GM21529 (cell line): ENCODE data around the gene P3H4.
"Not testable (repeated sequence)": the region's sequence is repeated elsewhere in the genome, so short reads cannot be mapped to it uniquely, and the experiment has no call there.

Experiments used
- ATAC-seq: cut with Tn5 transposase; IDR thresholded peaks from one replicate; pipeline ENCODE4 v1.9.1; 2021; ENCODE audit not compliant: unreplicated experiment

Gene P3H4

GRCh38 chr17:41794540-41794975, 17.2 kb downstream of the P3H4 start:
- ATAC-seq, result no peak

GRCh38 chr17:41793784-41794539, 17.8 kb downstream of the P3H4 start:
- ATAC-seq, result no peak

DNA sequence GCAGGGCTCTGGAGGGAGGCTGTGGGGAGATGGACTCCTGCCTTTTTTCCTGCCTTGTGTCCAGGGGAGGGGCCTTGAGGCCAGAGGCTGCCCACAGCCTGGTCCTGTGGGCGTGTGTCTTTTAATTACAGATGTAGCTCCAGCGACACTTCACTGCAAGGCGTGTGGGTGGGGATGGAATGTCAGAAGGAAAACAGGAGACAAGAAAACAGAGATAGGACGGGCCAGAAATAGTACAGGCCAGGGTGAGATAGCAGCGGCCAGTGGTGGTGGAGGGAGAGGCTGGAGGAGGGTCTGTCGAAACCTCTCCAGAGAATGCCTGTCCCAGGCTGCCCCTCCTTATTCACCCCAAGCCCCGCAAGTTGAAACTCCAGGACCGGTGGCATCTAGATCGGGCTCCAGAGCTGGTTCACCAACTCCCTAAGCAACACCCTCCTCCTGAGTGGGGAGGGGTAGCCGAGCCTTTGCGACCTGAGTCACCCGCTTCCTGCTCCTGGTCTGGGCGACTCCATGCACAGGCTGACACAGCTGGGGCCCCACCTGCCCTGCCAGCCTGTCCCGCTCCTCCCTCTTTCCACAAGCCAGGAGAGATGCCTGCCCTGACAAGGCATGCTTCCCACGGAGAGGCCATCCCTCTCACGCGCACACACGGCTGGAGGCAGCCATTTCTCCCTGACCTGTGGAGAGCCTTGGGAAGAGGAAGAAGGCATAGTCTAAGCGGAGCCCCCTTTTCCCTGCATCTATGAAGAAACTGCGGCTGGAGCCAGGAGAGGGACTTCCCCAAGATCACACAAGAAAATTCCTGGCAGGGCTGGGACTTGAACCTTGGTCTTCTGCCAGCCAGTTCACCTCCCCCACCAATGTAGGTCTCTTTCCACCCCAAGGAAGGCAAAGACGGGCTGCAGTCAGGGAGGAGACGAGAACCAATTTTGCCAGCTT, 18.6 kb downstream of the P3H4 start:
- no peak for ATAC-seq

GRCh38 chr17:41787021-41787418, 24.7 kb downstream of the P3H4 start:
- ATAC-seq, result no peak

- ATAC-seq, result peak; percentile 92
Observed at GRCh38 chr17:41786227-41787020, 25.3 kb downstream of the P3H4 start, which contains the start of gene JUP. TSS of gene JUP (minus strand) at chr17:41786711. CDS start at chr17:41771854, 14,857 bp downstream.

- ATAC-seq, result no peak
Observed at GRCh38 chr17:41785859-41786226, 25.9 kb downstream of the P3H4 start.

- ATAC-seq, result no peak
Observed at GRCh38 chr17:41785091-41785858, 26.5 kb downstream of the P3H4 start.

DNA sequence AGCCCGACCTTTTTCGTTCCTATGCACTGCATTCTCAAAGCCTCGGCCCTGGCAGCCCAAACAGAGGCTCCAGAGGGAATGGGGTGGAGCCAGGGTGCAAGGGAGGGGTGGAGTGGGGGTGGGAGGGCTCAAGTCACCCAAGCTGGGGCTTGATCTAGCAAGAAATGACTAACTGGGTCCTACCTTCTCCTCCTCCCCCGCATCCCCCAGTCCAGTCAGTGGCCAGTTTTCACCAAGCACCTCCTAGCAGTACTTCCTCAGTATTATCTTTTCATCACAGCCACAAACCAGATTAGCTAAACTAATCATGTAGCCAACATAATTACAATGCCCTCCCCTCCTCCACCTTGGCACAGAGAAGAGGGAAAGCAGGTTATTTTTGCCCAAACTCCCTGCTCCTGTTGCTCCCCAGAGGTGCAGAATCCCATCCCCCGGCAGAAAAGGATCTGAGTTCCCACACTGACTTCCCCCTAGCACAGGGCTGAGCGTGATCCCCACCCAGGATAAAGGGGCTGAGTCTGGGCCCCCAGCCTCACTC, 27.5 kb downstream of the P3H4 start:
- no peak for ATAC-seq

GRCh38 chr17:41782142-41782541, 29.6 kb downstream of the P3H4 start:
- ATAC-seq, result no peak

DNA sequence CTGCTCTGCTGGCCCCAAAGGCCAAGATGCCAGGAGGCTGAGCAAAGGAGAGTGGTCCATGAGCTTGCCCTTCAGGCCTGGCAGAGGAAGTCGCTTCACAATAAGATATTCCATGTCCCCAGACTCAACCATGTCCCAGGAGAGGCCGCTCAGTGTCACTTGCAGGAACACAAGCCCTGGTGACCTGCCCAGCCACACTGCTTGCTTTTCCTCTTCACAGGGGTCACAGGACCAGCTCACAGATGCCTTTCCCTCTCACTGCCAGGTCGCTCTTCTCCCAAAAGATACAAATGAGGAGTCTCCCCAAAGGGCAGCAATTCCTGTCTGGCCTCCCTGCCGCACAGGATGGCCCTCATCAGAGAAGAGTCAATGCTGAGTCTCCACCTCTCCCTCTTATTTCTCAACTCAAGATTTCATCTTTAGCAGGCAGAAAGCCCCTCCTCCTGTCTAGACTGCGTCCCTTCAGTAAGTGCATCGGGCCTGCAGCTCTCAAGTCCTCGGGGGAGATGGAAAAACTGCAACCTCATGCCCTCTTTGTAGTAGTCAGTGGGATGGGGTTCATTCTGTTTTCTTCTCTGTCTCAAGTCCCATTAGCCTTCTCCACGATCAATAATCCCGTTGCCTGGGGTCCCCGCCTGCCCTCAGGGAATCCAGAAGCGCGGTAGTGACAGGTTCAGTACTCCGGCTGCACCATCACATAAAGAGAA, 30.2 kb downstream of the P3H4 start:
- no peak for ATAC-seq

DNA sequence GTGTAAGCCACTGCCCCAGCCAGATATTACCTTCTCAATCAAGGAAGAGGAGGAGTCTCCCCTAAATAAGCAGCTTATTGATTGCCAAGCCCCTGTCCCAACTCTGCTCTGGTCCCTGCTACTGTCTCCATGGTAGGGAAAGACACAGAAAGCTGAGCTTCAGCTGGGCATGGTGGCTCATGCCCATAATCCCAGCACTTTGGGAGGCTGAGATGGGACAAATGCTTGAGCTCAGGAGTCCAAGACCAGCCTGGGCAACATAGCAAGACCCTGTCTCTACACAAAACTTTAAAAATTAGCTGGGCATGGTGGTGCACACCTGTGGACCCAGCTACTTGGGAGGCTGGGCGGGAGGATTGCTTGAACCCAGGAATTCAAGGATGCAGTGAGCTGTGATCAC, 31.8 kb downstream of the P3H4 start:
- no peak for ATAC-seq

DNA sequence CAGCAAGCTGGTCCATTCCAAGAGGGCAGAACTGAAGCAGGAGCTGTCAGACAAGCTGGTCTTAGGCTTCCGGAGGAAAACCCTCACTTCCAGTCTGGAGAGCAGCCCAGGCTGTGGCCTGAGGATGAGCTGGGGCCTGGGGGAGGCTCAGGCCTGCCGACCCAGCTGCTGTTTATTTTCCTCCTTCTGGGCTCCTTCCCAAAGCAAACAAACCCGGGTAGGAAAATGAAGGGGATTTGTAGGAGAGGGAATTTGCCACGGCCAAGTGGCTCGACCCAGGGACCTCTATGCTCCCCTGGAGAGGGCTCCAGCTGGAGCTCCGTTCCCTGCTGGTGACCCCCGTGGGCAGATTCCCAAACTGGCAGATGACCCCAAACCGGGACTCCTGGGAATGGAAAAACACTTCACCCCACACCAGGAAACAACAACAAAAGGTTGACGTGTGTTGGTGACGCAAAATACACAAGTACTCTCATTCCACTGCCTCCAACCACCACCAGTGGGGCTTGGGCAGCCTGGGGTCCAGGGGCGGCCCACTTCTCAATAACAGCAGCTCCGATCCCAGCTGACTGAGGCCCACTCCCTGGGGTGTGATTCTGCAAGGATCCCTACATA, 34.1 kb downstream of the P3H4 start:
- ATAC-seq, result no peak

- no peak for ATAC-seq
Observed at GRCh38 chr17:41777157-41777573, 34.6 kb downstream of the P3H4 start.

DNA sequence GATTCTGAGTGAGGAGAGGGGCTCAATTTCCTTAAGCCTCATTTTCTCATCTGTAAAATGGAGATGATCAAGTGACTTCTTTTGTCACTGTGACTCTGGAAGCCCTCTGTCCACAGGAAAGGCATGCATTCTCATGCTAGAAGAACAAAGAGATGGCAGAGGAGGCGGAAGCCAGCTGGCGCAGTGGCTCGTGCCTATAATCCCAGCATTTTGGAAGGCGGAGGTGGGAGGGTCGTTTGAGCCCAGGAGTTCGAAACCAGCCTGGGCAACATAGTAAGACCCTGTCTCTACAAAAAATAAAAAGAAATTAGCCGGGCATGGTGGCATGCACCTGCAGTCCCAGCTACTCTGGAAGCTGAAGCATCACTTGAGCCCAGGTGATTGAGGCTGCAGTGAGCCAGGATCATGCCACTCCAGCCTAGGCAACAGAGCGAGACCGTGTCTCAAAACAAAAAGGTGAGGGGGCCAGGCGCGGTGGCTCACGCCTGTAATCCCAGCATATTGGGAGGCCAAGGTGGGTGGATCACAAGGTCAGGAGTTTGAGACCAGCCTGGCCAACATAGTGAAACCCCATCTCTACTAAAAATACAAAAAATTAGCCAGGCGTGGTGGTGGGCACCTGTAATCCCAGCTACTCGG, 35.4 kb downstream of the P3H4 start:
- ATAC-seq, result not testable (repeated sequence)

DNA sequence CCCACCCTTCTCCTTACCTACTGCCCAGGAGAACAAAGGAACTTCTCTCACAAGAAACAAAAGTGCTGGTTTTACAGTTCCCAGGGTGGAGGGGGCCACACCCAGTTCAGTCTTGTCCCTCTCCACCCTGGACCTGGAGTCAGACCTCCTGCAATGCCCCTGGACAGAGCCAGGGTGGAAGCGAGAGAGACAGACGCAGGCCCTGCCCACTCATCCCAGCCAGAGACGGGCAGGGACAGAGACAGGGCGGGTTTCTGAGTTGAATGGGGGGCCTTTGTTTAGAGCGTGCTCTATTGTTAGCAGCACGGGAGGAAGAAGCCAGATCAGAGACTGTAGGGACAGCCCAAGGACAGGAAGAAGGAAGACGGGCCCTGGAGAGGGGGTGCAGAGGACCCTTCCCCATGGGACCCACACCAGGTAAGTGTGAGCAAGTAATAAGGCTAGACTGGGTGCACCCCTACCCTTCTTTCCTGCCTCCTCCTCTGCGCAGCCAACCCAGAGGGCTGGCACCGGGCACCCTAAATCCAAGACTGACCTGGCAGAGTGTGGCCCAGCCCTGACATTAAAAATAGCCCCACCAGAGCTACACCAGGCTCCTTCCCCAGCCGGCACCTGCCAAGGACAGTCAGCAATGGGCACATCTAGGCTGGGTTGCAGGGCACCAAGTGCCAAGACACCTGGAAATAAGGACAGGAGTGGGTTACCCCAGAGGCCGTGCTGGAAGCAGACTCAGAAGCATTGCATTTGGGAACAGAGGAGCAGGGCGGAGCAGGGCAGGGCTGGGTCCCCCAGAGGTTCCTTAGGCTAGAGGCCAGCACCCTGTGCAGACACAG, 36.1 kb downstream of the P3H4 start:
- no peak for ATAC-seq

GRCh38 chr17:41773731-41774193, 38.0 kb downstream of the P3H4 start:
- ATAC-seq, result no peak

GRCh38 chr17:41773190-41773588, 38.6 kb downstream of the P3H4 start:
- ATAC-seq, result no peak
